ENCODE measurements around the gene SORD.
"Not testable (repeated sequence)": the region's sequence is repeated elsewhere in the genome, so short reads cannot be mapped to it uniquely, and the experiment has no call there.

SORD gene

GRCh38 chr15:45080593-45080992 lies 57.6 kb downstream of the SORD start:
- H3K9me3 Mint-ChIP-seq; H3K36me3 Mint-ChIP-seq (ENCODE audit: low read depth); H3K4me3 Mint-ChIP-seq; DNase-seq; H3K27ac Mint-ChIP-seq: not testable (repeated sequence)
- Mint-ChIP-seq H3K27me3 (ENCODE audit: low read depth, poor library complexity) (peaks cover 32% of the 10 kb centered on the region), H3K4me1 (peaks cover 17% of the 10 kb centered on the region)

- H3K27ac Mint-ChIP-seq; H3K4me3 Mint-ChIP-seq; H3K36me3 Mint-ChIP-seq (ENCODE audit: low read depth); H3K9me3 Mint-ChIP-seq; DNase-seq: not testable (repeated sequence)
- Mint-ChIP-seq H3K27me3 (ENCODE audit: low read depth, poor library complexity) (peaks cover 40% of the 10 kb centered on the region), H3K4me1 (peaks cover 17% of the 10 kb centered on the region)
These were observed 59.4 kb downstream of the SORD start for GRCh38 chr15:45082412-45082811.

- no peak overlapping the region for H3K4me3 Mint-ChIP-seq
- peaks cover 20% of the 10 kb centered on the region for H3K4me1 Mint-ChIP-seq
- H3K27me3 Mint-ChIP-seq (ENCODE audit: low read depth, poor library complexity), result peaks cover 34% of the 10 kb centered on the region
- DNase-seq, result no peak
- no peaks in the 10 kb centered on the region for H3K9me3 Mint-ChIP-seq
- no peak for TF ChIP-seq CTCF (IDR thresholded peaks at IDR 0.05)
- H3K36me3 Mint-ChIP-seq (ENCODE audit: low read depth), result no peaks in the 10 kb centered on the region
- H3K27ac Mint-ChIP-seq, result no peak overlapping the region
These were observed 60.2 kb downstream of the SORD start for GRCh38 chr15:45083223-45083622.

- Mint-ChIP-seq H3K4me1 (peaks cover 20% of the 10 kb centered on the region), H3K27me3 (ENCODE audit: low read depth, poor library complexity) (peaks cover 39% of the 10 kb centered on the region), H3K36me3 (ENCODE audit: low read depth) (no peaks in the 10 kb centered on the region), H3K9me3 (no peaks in the 10 kb centered on the region), H3K27ac (no peak overlapping the region), H3K4me3 (no peak overlapping the region)
- TF ChIP-seq CTCF (IDR thresholded peaks at IDR 0.05), result no peak
- DNase-seq, result no peak
These were observed 61.2 kb downstream of the SORD start for GRCh38 chr15:45084163-45084562.

GRCh38 chr15:45087513-45087912 lies 64.5 kb downstream of the SORD start:
- H3K4me1 Mint-ChIP-seq, result peaks cover 21% of the 10 kb centered on the region
- H3K27ac Mint-ChIP-seq, result no peak overlapping the region
- DNase-seq, result no peak
- no peaks in the 10 kb centered on the region for H3K9me3 Mint-ChIP-seq
- peaks cover 61% of the 10 kb centered on the region for H3K27me3 Mint-ChIP-seq (ENCODE audit: low read depth, poor library complexity)
- no peaks in the 10 kb centered on the region for H3K36me3 Mint-ChIP-seq (ENCODE audit: low read depth)
- no peak for TF ChIP-seq CTCF (IDR thresholded peaks at IDR 0.05)
- no peak overlapping the region for H3K4me3 Mint-ChIP-seq

GRCh38 chr15:45088801-45089711 lies 66.1 kb downstream of the SORD start:
- H3K36me3 Mint-ChIP-seq (ENCODE audit: low read depth), result no peaks in the 10 kb centered on the region
- H3K4me3 Mint-ChIP-seq, result no peak overlapping the region
- peaks cover 68% of the 10 kb centered on the region for H3K27me3 Mint-ChIP-seq (ENCODE audit: low read depth, poor library complexity)
- peaks cover 21% of the 10 kb centered on the region for H3K4me1 Mint-ChIP-seq
- H3K27ac Mint-ChIP-seq, result peak overlapping the region; percentile 89
- no peak for TF ChIP-seq CTCF (IDR thresholded peaks at IDR 0.05)
- DNase-seq, result peak; percentile 18
- no peaks in the 10 kb centered on the region for H3K9me3 Mint-ChIP-seq

All from nephron progenitor cell (in vitro differentiated cells).